ENCODE results near the gene ALOX15B.

The ALOX15B gene

GRCh38 chr17:8047769-8048110, 8.9 kb downstream of the ALOX15B start:
- peaks cover 4% of the 10 kb centered on the region for H3K27me3 ChIP-seq (replicated peaks; ENCODE audit: control insufficient read depth, insufficient read depth, low read length)
- no peak for DNase-seq (ENCODE audit: extremely low read depth, insufficient read length)
- no peak overlapping the region for H3K4me3 ChIP-seq (replicated peaks; ENCODE audit: low read depth, low read length)
- no peaks in the 10 kb centered on the region for H3K36me3 ChIP-seq (ENCODE audit: control insufficient read depth, insufficient read depth, low read length)
- TF ChIP-seq, protein P1, sequence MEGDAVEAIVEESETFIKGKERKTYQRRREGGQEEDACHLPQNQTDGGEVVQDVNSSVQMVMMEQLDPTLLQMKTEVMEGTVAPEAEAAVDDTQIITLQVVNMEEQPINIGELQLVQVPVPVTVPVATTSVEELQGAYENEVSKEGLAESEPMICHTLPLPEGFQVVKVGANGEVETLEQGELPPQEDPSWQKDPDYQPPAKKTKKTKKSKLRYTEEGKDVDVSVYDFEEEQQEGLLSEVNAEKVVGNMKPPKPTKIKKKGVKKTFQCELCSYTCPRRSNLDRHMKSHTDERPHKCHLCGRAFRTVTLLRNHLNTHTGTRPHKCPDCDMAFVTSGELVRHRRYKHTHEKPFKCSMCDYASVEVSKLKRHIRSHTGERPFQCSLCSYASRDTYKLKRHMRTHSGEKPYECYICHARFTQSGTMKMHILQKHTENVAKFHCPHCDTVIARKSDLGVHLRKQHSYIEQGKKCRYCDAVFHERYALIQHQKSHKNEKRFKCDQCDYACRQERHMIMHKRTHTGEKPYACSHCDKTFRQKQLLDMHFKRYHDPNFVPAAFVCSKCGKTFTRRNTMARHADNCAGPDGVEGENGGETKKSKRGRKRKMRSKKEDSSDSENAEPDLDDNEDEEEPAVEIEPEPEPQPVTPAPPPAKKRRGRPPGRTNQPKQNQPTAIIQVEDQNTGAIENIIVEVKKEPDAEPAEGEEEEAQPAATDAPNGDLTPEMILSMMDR (IDR thresholded peaks at IDR 0.05; ENCODE audit: insufficient read depth, low read length, poor library complexity, severe bottlenecking) = no peak

DNA sequence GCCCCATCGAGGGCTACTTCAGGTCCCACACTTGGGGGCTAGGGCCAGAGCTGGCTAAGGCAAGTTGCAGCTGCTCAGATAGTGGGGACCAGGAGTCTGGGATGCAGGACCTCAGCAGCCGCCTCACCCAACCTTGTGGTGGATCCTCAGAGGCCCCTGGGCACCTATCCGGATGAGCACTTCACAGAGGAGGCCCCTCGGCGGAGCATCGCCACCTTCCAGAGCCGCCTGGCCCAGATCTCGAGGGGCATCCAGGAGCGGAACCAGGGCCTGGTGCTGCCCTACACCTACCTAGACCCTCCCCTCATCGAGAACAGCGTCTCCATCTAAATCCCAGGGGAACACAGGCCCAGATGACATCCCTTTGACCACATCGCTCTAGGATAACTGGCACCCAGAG, 9.4 kb downstream of the ALOX15B start:
- TF ChIP-seq, protein P1 (IDR thresholded peaks at IDR 0.05; ENCODE audit: insufficient read depth, low read length, poor library complexity, severe bottlenecking) = no peak
- H3K4me3 ChIP-seq (replicated peaks; ENCODE audit: low read depth, low read length) = no peak overlapping the region
- H3K27me3 ChIP-seq (replicated peaks; ENCODE audit: control insufficient read depth, insufficient read depth, low read length) = peaks cover 4% of the 10 kb centered on the region
- no peak for DNase-seq (ENCODE audit: extremely low read depth, insufficient read length)
- no peaks in the 10 kb centered on the region for H3K36me3 ChIP-seq (ENCODE audit: control insufficient read depth, insufficient read depth, low read length)

DNA sequence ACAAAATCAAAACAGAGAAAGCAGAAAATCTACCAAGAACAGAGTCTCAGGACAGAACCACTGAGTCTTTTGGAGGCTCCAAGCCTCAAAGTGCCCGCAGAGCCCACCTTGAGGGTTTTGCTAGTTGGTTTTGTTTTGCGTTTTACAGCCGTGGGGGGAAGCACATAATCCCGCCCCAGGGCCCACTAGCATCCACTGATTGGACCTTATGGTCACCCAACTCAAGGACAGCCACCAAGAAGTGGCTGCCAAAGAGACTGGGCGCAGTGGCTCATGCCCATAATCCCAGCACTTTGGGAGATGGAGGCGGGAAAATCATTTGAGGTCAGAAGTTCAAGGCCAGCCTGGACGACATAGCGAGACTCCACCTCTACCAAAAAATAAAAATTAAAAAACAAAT, 9.9 kb downstream of the ALOX15B start:
- DNase-seq (ENCODE audit: extremely low read depth, insufficient read length) = no peak
- peaks cover 4% of the 10 kb centered on the region for H3K27me3 ChIP-seq (replicated peaks; ENCODE audit: control insufficient read depth, insufficient read depth, low read length)
- no peak overlapping the region for H3K4me3 ChIP-seq (replicated peaks; ENCODE audit: low read depth, low read length)
- H3K36me3 ChIP-seq (ENCODE audit: control insufficient read depth, insufficient read depth, low read length) = no peaks in the 10 kb centered on the region
- TF ChIP-seq, protein P1 (IDR thresholded peaks at IDR 0.05; ENCODE audit: insufficient read depth, low read length, poor library complexity, severe bottlenecking) = no peak

- TF ChIP-seq, protein P1 (IDR thresholded peaks at IDR 0.05; ENCODE audit: insufficient read depth, low read length, poor library complexity, severe bottlenecking) = no peak
- DNase-seq (ENCODE audit: extremely low read depth, insufficient read length) = no peak
- Histone ChIP-seq H3K4me3 (replicated peaks; ENCODE audit: low read depth, low read length) (no peak overlapping the region), H3K27me3 (replicated peaks; ENCODE audit: control insufficient read depth, insufficient read depth, low read length) (no peaks in the 10 kb centered on the region; the same call in 1 of the 2 replicates), H3K36me3 (ENCODE audit: control insufficient read depth, insufficient read depth, low read length) (no peaks in the 10 kb centered on the region)
These were observed 13.0 kb downstream of the ALOX15B start for GRCh38 chr17:8051831-8052230.

GRCh38 chr17:8052256-8053252, 13.7 kb downstream of the ALOX15B start:
- TF ChIP-seq, protein P1 (IDR thresholded peaks at IDR 0.05; ENCODE audit: insufficient read depth, low read length, poor library complexity, severe bottlenecking) = no peak
- DNase-seq (ENCODE audit: extremely low read depth, insufficient read length) = no peak
- H3K4me3 ChIP-seq (replicated peaks; ENCODE audit: low read depth, low read length) = no peak overlapping the region
- no peaks in the 10 kb centered on the region for H3K36me3 ChIP-seq (ENCODE audit: control insufficient read depth, insufficient read depth, low read length)
- no peaks in the 10 kb centered on the region; the same call in 1 of the 2 replicates for H3K27me3 ChIP-seq (replicated peaks; ENCODE audit: control insufficient read depth, insufficient read depth, low read length)
